Peyer's patch (tissue), 4 donors: ENCODE data around the gene SLX4. TPM values are rescaled to one million over a fixed set of nuclear protein-coding genes. Genes with fewer than 3 reads are reported as not detected.

Experiments used
- DNase-seq, 3 donors: peaks; one replicate each; pipeline ENCODE4 v3.0.0-alpha.2; 2017 to 2019
- H3K27ac ChIP-seq, 4 donors: fragments of 200-600 bp; sonication (generic); one replicate each; pipeline ENCODE4 v1.5.1; 2016 to 2019
- H3K27me3 ChIP-seq, 2 donors: fragments of 200-600 bp; sonication (generic); one replicate each; pipeline ENCODE4 v1.5.1; 2019
- H3K36me3 ChIP-seq, 3 donors: fragments of 200-600 bp; sonication (generic); one replicate each; pipeline ENCODE4 v1.5.1; 2016 to 2019
- H3K4me1 ChIP-seq, 4 donors: fragments of 200-600 bp; sonication (generic); one replicate each; pipeline ENCODE4 v1.5.1; 2016 to 2019
- H3K4me3 ChIP-seq, 4 donors: fragments of 200-600 bp; sonication (generic); 1 replicate in 3 of 4; 2 replicates in 1 of 4; pipeline ENCODE4 v1.5.1; 2016 to 2019; ENCODE audit warnings: mild to moderate bottlenecking in 1 of 4
- H3K9me3 ChIP-seq, 4 donors: fragments of 200-600 bp; sonication (generic); one replicate each; pipeline ENCODE4 v1.5.1; 2016 to 2019; ENCODE audit warnings: mild to moderate bottlenecking in 1 of 4
- CTCF ChIP-seq, 6 experiments: fragments of 450-650 bp in 4 of 6; fragments of 200-600 bp in 2 of 6; sonication (generic) in 1 of 6; IDR thresholded peaks; one replicate each; pipeline ENCODE4 v1.5.1; 2017 to 2019; ENCODE audit warnings: antibody characterized with exemption in 6 of 6, mild to moderate bottlenecking in 3 of 6, moderate library complexity in 1 of 6
- POLR2A ChIP-seq, 2 donors: fragments of 450-650 bp; IDR thresholded peaks; one replicate each; pipeline ENCODE4 v1.5.1; 2017; ENCODE audit warnings: antibody characterized with exemption in 2 of 2, mild to moderate bottlenecking in 2 of 2, moderate library complexity in 2 of 2
- total RNA-seq, 4 donors: library from RNA; depleted of rRNA; stranded (reverse); fragments of >200 nt; gene quantifications; one replicate each; pipeline ENCODE4 v1.1.0, GENCODE V29; 2016

SLX4 gene
- total RNA-seq, 4 donors from 2014 or later, result 6.5 to 13.4 (median 12.8) TPM

GRCh38 chr16:3589001-3589400 lies 22.4 kb downstream of the SLX4 start:
- Histone ChIP-seq H3K27ac (no peak overlapping the region), H3K4me1 (no peaks in the 10 kb centered on the region), H3K27me3 (no peaks in the 10 kb centered on the region), H3K36me3 (peaks cover 0 to 34% (median 0%) of the 10 kb centered on the region in 3 donors), H3K4me3 (no peak overlapping the region), H3K9me3 (no peaks in the 10 kb centered on the region)
- no peak for DNase-seq
- no peak for TF ChIP-seq CTCF (IDR thresholded peaks at IDR 0.05)
- no peak for TF ChIP-seq POLR2A (IDR thresholded peaks at IDR 0.05)

GRCh38 chr16:3587547-3588110 lies 23.8 kb downstream of the SLX4 start:
- Histone ChIP-seq H3K27me3 (no peaks in the 10 kb centered on the region), H3K27ac (peak overlapping the region in 1 of 4 donors; percentile 69), H3K4me3 (no peak overlapping the region), H3K36me3 (peaks cover 0 to 41% (median 0%) of the 10 kb centered on the region in 3 donors), H3K9me3 (no peaks in the 10 kb centered on the region), H3K4me1 (no peaks in the 10 kb centered on the region)
- no peak for TF ChIP-seq CTCF (IDR thresholded peaks at IDR 0.05)
- no peak for TF ChIP-seq POLR2A (IDR thresholded peaks at IDR 0.05)
- DNase-seq, result peak in 1 of 3 donors; percentile 59

- H3K36me3 ChIP-seq, result peaks cover 0 to 24% (median 0%) of the 10 kb centered on the region in 3 donors
- TF ChIP-seq POLR2A (IDR thresholded peaks at IDR 0.05), result no peak
- TF ChIP-seq CTCF (IDR thresholded peaks at IDR 0.05), result no peak
- peaks cover 0 to 11% (median 2%) of the 10 kb centered on the region in 4 donors for H3K4me1 ChIP-seq
- no peaks in the 10 kb centered on the region for H3K9me3 ChIP-seq
- no peak for DNase-seq
- H3K4me3 ChIP-seq, result no peak overlapping the region
- H3K27ac ChIP-seq, result no peak overlapping the region
- H3K27me3 ChIP-seq, result no peaks in the 10 kb centered on the region
Observed at GRCh38 chr16:3584412-3584811, 27.0 kb downstream of the SLX4 start.

DNA sequence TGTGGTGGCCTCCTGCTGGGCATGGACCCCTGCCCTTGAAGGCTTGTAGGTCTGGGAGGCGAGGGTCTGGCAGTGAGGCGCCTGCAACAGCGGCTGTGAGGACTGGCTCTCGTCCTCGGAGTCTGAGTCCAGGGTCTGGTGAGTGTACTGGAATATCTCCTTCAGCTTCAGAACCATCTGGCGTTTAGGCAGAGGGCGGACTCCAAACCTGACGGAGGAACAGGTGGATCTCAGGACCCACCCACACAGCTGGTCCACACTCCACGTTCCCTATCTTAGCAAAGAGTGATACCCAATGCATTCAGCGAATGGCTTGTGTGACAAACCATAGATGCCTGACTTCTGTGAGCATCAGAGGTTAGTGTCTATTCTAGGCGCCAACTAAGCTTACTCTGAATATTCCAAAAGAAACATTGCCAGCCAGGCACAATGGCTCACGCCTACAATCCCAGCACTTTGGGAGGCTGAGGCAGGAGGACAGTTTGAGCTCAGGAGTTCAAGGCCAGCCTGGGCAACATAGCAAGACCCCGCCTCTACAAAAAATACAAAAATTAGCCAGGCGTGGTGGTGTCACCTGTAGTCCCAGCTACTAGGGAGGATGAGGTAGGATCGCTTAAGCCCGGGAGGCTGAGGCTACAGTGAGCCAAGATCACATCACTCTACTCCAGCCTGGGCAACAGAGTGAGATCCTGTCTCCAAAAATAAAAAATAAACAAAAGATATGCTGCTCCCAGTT lies 27.9 kb downstream of the SLX4 start:
- TF ChIP-seq CTCF (IDR thresholded peaks at IDR 0.05) (no peak), POLR2A (IDR thresholded peaks at IDR 0.05) (no peak)
- Histone ChIP-seq H3K9me3 (no peaks in the 10 kb centered on the region), H3K4me3 (no peak overlapping the region), H3K4me1 (peaks cover 0 to 21% (median 9%) of the 10 kb centered on the region in 4 donors), H3K27me3 (no peaks in the 10 kb centered on the region), H3K36me3 (peaks cover 0 to 17% (median 0%) of the 10 kb centered on the region in 3 donors), H3K27ac (no peak overlapping the region)
- no peak for DNase-seq

- Histone ChIP-seq H3K4me1 (peaks cover 0 to 21% (median 9%) of the 10 kb centered on the region in 4 donors), H3K27me3 (no peaks in the 10 kb centered on the region), H3K9me3 (no peaks in the 10 kb centered on the region), H3K4me3 (no peak overlapping the region), H3K27ac (no peak overlapping the region), H3K36me3 (peaks cover 0 to 17% (median 0%) of the 10 kb centered on the region in 3 donors)
- no peak for DNase-seq
- TF ChIP-seq CTCF (IDR thresholded peaks at IDR 0.05), result no peak
- TF ChIP-seq POLR2A (IDR thresholded peaks at IDR 0.05), result no peak
Observed at GRCh38 chr16:3582276-3583165, 28.9 kb downstream of the SLX4 start.
